GM19455 (cell line): ENCODE results near the gene ESAM.
A peak's percentile ranks its signal among the peaks of the same experiment; 100 is the strongest.

ENCODE experiments used
- ATAC-seq: cut with Tn5 transposase; IDR thresholded peaks from one replicate; pipeline ENCODE4 v1.9.1; 2021; ENCODE audit not compliant: unreplicated experiment

Gene ESAM

DNA sequence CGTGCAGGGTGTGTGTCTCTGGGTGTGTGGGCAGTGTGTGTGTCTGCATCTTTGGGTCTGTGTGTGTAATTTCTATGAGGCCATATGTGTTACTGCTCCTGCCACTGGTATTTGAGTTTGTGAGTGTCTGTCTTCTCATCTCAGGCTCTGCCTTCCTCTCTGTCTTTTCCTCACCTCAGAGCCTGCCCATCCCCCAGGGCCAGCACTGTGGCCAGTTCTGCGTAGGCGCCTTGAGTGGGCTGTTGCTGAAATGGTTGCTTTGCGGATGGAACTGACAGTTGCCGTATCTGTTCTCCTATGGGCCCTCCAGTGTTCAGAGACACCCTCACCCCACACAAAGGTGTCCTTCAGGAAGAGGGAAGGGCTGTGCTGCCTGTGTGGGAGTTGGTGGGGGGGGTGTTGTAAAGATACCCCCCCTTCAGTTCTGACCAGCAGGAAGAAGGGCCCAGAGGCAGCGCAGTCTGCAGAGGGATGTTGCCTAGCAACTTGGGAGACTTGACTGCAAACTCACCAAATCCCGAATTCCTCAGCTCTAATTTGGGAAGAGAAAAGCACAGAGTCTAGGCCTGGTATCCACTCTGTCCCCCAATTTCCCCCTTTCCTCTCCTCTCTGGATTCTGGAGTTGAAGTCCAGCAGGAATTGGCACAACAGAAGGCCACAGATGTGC, 24.3 kb downstream of the ESAM start:
- ATAC-seq, result no peak

DNA sequence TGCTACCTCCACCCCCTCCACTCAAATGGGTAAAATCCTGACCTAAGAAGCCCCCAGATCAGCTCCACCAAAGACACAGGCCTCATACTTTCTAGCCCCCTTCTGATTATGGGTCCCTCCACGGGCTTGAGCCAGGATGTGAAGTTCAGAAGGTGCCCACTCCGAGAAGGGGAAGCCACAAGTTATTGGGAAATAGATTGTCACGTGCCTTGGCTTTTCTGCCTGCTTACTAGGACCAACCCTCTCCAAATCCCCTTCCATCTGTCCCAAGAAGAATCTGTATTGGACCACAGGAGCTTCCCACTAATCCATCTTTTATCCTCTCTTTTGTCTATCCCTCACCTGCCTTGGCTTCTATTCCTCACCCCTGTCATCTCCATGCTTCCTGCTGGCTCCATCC, 25.4 kb downstream of the ESAM start:
- ATAC-seq, result no peak

DNA sequence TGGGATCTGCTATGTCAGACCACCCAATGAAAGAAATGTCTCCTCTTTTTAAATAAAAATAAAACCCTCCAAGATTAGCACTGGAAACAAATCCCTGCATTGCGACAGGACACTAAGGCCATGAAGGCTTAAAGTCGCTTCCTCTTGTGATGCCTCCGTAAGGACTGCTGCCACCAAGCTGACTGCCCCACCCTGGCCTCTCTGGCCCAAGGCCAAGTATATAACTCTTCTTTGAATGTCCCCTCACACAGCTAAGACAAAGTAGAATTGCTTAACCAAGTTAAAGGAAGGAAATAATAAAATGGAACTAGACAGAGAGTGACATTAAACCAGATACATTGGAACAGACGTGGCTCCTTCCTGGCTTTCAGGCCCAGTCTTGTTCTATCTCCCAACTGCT, 29.9 kb downstream of the ESAM start:
- ATAC-seq, result no peak

DNA sequence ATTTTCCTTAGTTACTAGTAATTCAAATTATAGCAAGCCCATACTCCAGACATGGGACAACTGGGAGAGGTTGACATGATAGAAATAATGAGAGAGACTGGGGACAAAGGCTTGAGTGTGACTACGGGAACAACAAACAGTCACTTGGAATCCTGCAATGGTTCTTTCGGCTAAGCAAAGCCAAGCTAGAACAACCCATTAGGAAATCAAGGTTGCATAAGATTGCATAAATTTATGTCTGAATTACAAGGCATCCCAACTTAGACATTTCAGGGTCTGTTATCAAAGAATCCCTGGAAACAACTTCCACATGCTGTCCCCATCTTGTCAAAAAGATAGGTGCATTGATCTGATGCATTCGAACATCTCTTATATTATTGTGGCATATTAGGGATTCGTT, 32.5 kb downstream of the ESAM start:
- no peak for ATAC-seq

DNA sequence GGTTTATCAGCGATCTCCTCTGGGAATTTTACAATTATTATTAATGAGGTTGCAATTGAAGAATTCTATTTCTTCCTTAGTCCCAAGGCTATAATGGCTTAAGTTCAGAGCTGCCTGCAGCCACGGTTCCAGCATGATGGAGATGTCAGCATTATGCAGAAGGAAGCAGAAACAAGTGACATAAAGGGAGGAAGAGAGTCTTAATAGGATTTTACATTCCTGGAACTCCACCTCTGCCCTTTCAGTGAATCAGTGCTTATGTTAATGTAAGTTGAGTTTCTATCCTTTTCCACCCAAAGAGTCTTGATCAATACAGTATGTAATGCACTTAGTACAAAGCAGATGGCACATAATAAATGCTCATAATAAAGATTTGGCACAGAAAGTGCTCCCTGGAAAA, 34.0 kb downstream of the ESAM start:
- no peak for ATAC-seq

DNA sequence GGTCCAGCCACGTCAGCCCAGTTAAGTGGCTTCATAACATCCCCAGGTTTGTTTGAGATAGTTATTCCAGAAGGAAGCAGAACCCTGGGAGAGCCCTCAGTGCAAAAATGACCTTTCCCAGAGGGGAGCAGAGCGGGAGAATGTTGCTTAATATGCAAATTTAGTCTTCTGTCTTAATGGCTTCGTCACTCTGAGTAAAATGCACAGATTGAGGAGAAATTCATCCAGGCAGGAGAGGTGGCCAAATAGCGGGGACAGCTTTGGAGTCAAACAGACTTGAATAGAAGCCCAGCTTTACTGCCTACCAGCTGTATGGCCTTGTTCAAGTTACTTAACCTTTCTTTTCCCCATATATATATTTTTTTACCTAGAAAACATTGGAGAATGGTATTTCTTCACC, 34.6 kb downstream of the ESAM start:
- ATAC-seq, result no peak

DNA sequence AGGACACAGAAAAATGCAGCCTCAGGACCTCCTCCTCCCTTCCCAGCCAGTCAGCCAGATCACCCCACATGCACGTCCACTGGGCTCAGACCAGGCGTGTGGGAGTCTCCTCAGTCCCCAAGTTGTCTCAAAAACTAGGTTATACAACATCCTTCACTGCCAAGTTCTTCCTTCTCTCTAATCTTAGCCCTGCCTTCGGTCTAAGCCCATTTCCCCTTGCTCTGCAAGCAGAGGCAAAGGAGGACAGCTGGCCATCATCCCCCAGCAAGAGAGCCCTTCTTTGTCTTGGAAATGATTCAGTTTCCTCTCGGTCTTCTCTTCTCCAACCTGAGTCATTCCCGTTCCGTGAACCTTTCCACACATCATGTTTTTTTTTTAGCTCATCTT, 36.4 kb downstream of the ESAM start:
- no peak for ATAC-seq

DNA sequence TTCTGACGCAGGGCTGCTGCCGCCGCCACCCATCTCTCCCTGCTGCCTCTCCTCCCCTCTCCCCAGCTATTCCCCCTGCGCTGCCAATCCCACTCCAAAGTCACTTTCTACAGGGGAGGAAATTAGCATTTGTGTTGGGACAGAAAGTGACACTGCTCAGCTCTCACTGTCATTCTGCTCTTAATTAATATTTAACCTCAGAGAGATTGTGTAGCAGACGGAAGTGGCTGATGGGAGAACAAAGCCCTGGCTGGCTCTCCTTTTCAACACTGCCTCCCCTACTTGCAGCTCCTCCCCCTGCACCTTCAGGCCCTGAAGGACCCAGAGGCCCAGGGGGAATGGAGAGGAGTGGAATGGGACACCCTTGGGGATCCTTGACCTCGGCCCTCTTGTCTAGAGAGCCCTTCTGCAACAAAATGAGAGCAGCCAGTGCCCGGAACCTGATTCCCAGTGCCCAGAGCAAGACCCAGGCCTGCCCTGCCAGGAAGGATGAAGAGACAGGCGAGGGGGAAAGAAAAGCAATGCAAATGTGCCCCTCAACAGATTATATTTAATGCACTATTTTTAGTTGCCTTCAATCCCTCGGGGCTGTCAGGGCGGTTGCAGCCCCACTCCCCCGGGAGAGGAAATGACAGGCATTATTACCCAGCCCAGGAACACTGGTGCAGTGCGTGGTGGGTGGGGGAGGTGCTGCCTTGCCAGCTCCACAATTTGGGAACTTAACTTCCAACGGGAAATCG, 36.9 kb downstream of the ESAM start:
- ATAC-seq, result peak; percentile 79

DNA sequence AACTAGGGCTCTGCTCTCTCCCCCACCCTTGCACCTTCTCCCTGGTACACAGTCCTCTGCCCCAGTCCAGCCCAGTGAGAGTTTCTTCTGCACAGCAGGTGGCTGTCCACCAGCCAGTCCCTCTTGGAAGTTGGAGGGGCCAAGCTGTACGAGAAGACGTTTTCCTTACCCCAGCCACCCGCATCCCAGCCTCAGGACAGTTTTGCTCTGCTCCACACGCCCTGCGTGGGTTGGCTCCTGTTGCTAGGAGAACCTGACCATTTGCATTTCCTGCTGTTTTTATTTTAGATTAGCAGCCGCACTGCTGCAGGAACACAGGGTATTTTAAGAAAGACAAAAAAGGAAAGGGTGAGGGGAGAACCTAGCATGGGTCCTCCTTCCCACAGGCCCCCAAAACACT, 39.9 kb downstream of the ESAM start:
- ATAC-seq, result no peak

DNA sequence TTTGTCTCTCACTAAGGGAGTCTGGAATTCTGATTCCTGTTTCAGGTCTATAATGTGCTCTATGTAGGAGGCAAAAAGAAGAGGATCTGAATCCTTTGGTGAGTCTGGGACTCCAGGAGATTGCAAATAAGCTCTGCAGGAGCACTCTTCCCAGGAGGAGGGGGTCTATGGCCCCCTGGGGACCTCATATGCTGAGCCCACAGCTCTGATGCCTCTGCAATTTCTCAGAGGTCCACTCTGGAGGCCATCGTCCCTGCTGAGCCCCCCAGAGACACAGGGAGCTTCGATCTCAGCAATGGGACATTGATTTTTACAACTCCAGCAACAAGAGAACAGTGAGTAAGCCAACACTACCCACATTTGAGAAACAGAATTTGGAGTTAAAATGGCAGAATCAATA, 42.6 kb downstream of the ESAM start:
- ATAC-seq, result no peak

DNA sequence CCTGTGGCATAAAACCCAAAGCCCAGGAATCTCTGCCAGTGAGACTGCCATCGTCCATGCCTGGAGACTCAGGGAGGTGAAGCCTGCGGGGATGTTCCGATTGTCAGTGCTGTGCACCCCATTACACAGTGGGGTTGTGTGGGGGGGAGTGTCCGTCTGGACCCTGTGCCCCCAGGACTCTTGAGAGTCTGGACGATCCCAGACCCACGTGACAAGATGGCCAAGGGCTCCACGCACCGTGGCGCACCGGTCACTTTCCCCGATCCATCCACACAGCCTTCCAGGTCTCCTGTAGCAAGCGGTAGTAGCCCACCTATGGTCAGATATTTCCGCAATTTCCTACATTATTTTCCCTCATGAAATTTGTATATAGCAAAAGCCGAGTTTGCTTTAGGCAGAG, 43.3 kb downstream of the ESAM start:
- ATAC-seq, result no peak

DNA sequence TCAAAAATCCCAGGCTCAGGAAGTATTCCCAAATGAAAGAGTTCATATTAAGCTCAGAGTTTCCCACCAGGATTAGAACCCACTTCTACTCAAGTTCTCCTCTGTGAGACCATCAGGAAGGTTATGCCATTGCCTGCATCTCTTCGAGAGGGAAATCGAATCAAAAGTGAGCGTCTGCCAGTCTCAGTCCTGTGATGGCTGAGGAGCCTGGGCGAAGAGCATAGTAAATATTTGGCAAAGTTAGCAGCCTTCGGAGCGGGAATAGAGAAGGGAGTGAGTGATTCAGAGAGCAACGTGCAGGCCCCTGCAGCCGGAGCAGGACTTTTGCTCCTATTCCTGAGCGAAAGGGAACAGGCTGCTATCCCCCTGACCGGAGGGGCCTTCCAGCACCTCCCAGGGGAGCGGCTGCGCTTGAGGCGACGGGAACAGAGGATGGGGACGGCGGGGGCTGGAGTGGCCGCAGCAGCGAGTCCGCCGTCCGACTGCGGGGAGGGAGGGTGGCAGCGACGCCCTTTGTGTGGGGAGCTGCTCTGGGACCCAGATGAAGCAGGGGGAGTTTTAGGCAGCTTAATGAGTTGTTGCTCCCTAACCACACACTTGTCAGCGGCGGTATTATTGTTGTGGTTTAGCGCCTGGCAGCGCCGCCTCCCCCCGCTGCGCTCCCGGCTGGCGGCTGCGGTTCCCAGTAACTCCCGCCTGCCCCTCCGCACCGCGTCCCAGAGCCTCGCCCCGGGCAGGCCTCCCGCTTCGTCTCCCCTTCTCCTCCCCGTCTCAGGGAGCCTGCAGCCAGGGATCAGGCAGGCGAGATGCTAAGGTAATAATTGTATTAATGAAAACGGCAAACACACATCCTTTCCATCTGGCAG, 44.1 kb downstream of the ESAM start:
- ATAC-seq, result no peak

DNA sequence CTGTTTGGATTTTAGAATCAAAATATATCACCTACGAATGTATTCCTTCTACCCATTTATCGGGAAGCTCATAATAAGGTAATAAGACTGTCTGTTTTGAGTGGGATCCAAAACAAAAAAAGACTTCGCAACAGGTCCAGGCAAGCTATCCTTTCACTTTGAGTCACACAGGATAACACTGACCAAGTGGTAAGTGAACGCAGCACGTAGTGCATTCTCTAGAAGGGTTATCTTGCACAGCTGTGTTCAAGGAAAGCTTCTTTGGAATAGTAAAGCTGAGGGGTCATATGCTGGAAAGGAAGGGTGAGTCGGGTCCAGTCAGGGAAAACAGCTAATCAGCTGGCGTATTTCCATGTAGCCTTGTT, 44.7 kb downstream of the ESAM start:
- no peak for ATAC-seq

DNA sequence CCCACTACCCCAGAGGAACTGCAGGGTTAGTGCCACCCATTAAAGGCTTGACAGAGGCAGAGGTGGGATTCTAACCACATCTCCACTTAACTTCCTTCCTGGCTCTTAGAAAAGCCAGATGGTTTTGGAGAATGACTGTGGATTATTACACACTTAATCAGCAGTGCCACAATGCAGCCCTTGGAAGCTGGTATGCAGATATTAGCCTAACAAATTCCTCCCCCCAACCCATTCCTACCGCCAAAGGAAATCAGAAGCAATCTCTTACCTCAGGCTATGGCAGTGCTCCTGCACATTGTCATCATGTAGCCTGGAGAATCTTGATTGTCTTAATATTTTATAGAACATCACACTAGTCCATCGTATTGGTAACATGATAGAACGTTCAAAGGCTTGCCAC, 45.5 kb downstream of the ESAM start:
- no peak for ATAC-seq

DNA sequence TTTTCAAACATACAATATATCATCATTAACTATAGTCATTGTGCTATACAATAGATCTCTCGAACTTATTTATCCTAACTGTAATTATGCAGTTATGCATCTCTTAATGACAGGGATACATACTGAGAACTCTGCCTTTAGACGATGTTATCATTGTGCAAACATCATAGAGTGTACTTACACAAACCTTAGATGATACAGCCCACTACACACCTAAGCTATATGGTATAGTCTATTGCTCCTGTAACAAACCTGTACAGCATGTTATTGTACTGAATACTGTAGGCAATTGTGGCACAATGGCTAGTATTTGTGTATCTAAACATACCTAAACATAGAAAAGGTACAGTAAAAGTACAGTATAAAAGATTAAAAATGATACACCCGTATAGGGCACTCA, 49.7 kb downstream of the ESAM start:
- no peak for ATAC-seq

DNA sequence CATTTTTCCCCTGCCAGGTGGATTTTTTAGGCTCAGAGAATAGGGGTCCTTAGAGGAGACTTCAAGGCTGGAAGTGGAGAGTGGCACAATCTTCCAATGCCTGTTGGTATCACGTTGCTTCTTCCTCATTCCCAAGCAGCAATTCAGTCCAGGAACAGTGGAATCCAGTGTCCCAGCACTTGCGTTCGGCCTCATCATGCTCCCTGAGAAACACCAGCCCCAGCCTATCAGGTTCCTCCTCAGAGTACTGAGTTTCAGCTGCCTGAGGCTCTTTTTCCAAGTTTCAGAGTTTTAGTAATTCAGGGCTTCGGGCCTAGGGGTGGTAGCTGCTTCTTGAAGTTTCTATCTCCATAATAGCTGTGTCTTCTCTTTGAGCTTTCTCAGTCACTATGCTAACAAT, 54.3 kb downstream of the ESAM start:
- no peak for ATAC-seq
